ENCODE data around the gene TMEM272. TPM values are rescaled to one million over a fixed set of nuclear protein-coding genes. Genes with fewer than 3 reads are reported as not detected.

Gene TMEM272
- total and polyA plus RNA-seq, 2 of the 13 experiments (the other 11 are each of a cell fraction or from before 2014, with no cell fraction given): 0.37 to 0.62 TPM

DNA sequence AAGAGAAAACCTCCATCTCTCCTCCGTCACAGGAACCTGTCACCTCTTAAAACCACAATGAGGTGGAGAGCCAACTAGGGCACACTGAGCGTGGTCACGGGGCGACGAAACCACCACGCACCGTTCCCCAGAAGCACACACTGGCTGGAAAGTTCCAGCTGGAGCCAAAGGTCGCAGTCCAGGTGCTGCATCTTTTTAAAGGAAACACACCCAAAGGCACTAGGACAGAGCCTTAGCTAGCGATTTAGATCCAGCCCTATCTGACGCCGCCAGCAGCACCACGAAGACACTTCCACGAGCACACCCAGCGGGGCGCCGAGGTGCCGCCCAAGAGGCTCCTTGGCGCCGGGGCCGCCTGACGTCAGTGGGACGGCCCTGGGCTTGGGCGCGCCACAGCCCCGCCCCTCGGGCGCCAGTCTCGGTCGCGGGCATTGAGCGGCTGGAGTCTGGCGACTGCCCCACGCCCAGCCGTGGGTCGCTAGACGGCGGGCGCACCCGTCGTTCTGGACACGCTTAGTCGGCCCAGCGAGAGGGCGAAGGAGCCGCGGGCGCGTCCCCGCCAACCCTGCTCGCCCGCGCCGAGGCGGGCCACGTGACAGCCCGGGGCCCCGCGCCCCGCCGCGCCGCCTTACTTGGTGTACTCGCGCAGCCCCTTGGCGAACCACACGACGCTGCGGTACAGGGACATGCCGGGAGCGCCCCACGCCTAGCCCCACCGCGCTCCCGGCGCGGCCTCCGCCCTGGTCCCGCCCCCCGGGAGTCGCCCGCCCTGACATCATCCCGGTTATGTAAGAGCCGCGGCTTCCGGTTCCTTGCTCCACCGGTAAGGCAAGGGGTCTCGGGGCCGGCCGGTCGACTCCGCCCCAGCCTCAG lies 41.3 kb downstream of the TMEM272 start, which contains the start of gene DHRS12 (continued):
- TF ChIP-seq, protein P1, sequence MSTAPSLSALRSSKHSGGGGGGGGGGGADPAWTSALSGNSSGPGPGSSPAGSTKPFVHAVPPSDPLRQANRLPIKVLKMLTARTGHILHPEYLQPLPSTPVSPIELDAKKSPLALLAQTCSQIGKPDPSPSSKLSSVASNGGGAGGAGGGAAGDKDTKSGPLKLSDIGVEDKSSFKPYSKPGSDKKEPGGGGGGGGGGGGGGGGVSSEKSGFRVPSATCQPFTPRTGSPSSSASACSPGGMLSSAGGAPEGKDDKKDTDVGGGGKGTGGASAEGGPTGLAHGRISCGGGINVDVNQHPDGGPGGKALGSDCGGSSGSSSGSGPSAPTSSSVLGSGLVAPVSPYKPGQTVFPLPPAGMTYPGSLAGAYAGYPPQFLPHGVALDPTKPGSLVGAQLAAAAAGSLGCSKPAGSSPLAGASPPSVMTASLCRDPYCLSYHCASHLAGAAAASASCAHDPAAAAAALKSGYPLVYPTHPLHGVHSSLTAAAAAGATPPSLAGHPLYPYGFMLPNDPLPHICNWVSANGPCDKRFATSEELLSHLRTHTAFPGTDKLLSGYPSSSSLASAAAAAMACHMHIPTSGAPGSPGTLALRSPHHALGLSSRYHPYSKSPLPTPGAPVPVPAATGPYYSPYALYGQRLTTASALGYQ (CRISPR knock-in tag; IDR thresholded peaks at IDR 0.05): no peak
- TF ChIP-seq CAMTA2 (CRISPR knock-in tag; IDR thresholded peaks at IDR 0.05; ENCODE audit: borderline replicate concordance): peak; percentile 73; the same call in 1 of the 2 replicates
- TF ChIP-seq, protein P2, sequence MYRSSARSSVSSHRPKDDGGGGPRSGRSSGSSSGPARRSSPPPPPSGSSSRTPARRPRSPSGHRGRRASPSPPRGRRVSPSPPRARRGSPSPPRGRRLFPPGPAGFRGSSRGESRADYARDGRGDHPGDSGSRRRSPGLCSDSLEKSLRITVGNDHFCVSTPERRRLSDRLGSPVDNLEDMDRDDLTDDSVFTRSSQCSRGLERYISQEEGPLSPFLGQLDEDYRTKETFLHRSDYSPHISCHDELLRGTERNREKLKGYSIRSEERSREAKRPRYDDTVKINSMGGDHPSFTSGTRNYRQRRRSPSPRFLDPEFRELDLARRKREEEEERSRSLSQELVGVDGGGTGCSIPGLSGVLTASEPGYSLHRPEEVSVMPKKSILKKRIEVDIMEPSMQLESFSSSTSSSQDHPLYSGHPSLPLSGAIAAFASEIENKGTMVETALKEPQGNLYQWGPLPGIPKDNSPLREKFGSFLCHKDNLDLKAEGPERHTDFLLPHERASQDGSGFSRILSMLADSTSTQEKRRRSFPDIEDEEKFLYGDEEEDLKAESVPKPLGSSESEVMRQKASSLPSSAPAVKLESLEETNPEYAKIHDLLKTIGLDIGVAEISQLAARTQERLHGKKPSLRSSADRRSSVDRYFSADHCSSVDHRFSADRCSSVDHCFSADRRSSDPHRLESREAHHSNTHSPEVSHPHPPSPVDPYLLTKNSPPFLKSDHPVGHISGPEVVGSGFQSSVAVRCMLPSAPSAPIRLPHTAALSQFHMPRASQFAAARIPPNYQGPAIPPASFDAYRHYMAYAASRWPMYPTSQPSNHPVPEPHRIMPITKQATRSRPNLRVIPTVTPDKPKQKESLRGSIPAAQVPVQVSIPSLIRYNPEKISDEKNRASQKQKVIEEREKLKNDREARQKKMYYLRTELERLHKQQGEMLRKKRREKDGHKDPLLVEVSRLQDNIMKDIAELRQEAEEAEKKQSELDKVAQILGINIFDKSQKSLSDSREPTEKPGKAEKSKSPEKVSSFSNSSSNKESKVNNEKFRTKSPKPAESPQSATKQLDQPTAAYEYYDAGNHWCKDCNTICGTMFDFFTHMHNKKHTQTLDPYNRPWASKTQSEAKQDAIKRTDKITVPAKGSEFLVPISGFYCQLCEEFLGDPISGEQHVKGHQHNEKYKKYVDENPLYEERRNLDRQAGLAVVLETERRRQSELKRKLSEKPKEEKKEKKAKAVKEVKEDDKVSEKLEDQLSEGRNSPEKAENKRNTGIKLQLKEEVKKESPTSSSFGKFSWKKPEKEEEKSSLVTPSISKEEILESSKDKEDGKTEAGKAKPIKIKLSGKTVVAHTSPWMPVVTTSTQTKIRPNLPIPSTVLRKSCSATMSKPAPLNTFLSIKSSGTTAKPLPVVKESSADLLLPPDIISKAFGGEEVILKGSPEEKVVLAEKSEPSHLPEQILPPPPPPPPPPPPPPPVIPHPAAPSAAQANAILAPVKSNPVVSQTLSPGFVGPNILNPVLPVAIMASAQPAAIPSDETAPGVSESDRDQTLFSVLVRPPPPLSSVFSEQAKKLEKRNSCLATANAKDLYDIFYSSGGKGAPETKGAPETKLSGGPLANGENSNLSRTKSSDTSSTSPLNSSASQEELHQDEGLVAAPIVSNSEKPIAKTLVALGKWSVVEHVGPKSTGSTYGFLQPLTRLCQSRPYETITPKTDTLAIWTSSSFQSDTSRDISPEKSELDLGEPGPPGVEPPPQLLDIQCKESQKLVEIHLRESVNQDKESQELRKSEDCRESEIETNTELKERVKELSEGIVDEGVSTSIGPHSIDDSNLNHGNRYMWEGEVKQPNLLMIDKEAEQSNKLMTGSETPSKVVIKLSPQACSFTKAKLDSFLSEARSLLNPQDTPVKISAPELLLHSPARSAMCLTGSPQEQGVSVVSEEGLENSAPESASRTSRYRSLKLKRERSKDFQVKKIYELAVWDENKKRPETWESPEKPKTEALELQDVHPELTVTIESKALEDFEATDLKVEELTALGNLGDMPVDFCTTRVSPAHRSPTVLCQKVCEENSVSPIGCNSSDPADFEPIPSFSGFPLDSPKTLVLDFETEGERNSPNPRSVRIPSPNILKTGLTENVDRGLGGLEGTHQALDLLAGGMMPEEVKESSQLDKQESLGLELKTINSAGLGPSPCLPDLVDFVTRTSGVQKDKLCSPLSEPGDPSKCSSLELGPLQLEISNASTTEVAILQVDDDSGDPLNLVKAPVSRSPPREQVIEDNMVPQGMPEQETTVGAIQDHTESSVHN (CRISPR knock-in tag; IDR thresholded peaks at IDR 0.05): no peak
- no peak; the same call in 1 of the 2 replicates for TF ChIP-seq ZNF564 (CRISPR knock-in tag; IDR thresholded peaks at IDR 0.05)
- no peak; the same call in 1 of the 2 replicates for TF ChIP-seq ZNF143 (CRISPR knock-in tag; IDR thresholded peaks at IDR 0.05)
- TF ChIP-seq SNRNP70 (IDR thresholded peaks at IDR 0.05; ENCODE audit: low read depth, low read length): no peak
- no peak for TF ChIP-seq ZNF235 (CRISPR knock-in tag; IDR thresholded peaks at IDR 0.05; ENCODE audit: borderline replicate concordance)
- TF ChIP-seq ZIK1 (CRISPR knock-in tag; IDR thresholded peaks at IDR 0.05; ENCODE audit: borderline replicate concordance, low read depth): no peak; the same call in 1 of the 2 replicates
- no peak for TF ChIP-seq HNRNPH1 (optimal IDR thresholded peaks at IDR 0.05; ENCODE audit: low read depth, low read length)
- peak; percentile 81; the same call in 1 of the 2 replicates for TF ChIP-seq ZNF891 (CRISPR knock-in tag; IDR thresholded peaks at IDR 0.05)
- peak; percentile 84; the same call in 1 of the 2 replicates for TF ChIP-seq CENPT (CRISPR knock-in tag; IDR thresholded peaks at IDR 0.05; ENCODE audit: low read depth)
- TF ChIP-seq FOXM1 (CRISPR knock-in tag; IDR thresholded peaks at IDR 0.05): no peak
- TF ChIP-seq TSC22D2 (CRISPR knock-in tag; IDR thresholded peaks at IDR 0.05; ENCODE audit: borderline replicate concordance): no peak
- TF ChIP-seq ZNF615 (CRISPR knock-in tag; IDR thresholded peaks at IDR 0.05; ENCODE audit: borderline replicate concordance): no peak
- TF ChIP-seq TCF7 (IDR thresholded peaks at IDR 0.05; ENCODE audit: low read depth): no peak
- no peak for TF ChIP-seq CCAR2 (optimal IDR thresholded peaks at IDR 0.05; ENCODE audit: low read depth, low read length)
- no peak for TF ChIP-seq FOXK2 (IDR thresholded peaks at IDR 0.05)
- no peak for TF ChIP-seq ZNF101 (CRISPR knock-in tag; IDR thresholded peaks at IDR 0.05; ENCODE audit: borderline replicate concordance, low read depth)
- no peak for TF ChIP-seq ZKSCAN5 (CRISPR knock-in tag; IDR thresholded peaks at IDR 0.05)

All from HepG2 (cell line).